Measurements from ENCODE around the gene REM2.

Gene REM2, protein sequence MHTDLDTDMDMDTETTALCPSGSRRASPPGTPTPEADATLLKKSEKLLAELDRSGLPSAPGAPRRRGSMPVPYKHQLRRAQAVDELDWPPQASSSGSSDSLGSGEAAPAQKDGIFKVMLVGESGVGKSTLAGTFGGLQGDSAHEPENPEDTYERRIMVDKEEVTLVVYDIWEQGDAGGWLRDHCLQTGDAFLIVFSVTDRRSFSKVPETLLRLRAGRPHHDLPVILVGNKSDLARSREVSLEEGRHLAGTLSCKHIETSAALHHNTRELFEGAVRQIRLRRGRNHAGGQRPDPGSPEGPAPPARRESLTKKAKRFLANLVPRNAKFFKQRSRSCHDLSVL

GRCh38 chr14:22883173-22883976, at the start of gene REM2:
Gene REM2, plus strand, starts transcription at chr14:22883222. Its CDS starts 66 bp downstream, at chr14:22883288.
- H3K4me1 Mint-ChIP-seq (ENCODE audit: low read depth) = peaks cover 34% of the 10 kb centered on the region
- peaks cover 16% of the 10 kb centered on the region for H3K27me3 Mint-ChIP-seq (ENCODE audit: low read depth)
- no peaks in the 10 kb centered on the region for H3K9me3 Mint-ChIP-seq
- peak within 1 kb of the TSS; percentile 18 for H3K27ac Mint-ChIP-seq
- peaks cover 13% of the 10 kb centered on the region for H3K36me3 Mint-ChIP-seq (ENCODE audit: low read depth)
- no peak within 1 kb of the TSS for H3K4me3 Mint-ChIP-seq

DNA sequence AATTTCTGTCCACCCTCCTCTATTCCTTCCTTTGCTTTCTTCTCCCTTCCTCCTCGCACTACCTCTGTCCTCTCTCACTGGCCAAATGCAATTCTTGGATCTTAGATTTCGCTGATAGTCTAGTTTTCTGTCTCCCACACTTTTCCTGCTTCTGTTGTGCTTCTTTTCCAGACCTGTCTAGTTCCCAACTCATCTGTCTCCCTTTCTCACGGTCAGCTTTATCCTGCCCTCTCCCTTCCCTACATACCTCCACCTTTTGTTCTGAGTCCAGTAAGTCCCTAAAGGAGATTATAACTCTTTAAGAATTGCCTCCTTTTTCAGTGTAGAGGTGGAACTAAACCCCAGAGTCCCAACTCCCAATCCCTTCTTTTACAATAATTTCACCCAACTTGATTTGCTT, 47.5 kb upstream of the REM2 start:
- peaks cover 32% of the 10 kb centered on the region for H3K36me3 Mint-ChIP-seq (ENCODE audit: low read depth)
- H3K27ac Mint-ChIP-seq = no peak overlapping the region
- H3K4me3 Mint-ChIP-seq = no peak overlapping the region
- H3K27me3 Mint-ChIP-seq (ENCODE audit: low read depth) = peaks cover 24% of the 10 kb centered on the region
- H3K9me3 Mint-ChIP-seq = no peaks in the 10 kb centered on the region
- H3K4me1 Mint-ChIP-seq (ENCODE audit: low read depth) = peaks cover 11% of the 10 kb centered on the region

DNA sequence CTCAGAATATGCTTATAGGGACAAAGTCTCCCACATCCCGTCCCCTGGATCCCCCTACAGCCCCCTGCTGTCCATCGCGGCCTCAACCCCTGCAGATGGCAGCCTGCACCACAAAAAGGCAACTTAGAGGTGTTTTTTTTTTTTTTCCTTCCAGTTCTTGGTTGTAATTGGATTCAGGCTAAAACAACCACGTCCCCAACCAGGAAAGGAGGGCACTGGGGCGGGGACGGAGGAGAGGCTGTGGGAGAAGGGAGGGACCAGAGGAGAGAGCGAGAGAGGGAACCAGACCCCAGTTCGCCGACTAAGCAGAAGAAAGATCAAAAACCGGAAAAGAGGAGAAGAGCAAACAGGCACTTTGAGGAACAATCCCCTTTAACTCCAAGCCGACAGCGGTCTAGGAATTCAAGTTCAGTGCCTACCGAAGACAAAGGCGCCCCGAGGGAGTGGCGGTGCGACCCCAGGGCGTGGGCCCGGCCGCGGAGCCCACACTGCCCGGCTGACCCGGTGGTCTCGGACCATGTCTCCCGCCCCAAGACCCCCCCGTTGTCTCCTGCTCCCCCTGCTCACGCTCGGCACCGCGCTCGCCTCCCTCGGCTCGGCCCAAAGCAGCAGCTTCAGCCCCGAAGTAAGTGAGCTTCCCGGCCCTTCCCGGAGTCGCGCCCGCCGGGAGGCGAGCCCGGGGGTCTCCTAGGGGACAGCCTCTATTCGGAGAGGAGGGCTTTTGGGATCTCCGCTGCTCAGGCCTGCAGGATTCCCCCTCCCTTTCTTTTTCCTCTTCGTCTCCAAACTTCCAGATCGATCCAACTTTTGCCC, 46.5 kb upstream of the REM2 start, which contains the start of gene MMP14:
MMP14 (plus strand) TSS at position 285 of the 813 bp plus-strand sequence; CDS start at position 518, 233 bp downstream.
- Mint-ChIP-seq H3K4me1 (ENCODE audit: low read depth) (peaks cover 5% of the 10 kb centered on the region), H3K4me3 (peak within 1 kb of the TSS; percentile 67), H3K36me3 (ENCODE audit: low read depth) (peaks cover 27% of the 10 kb centered on the region), H3K9me3 (no peaks in the 10 kb centered on the region), H3K27ac (no peak within 1 kb of the TSS), H3K27me3 (ENCODE audit: low read depth) (peaks cover 24% of the 10 kb centered on the region)

GRCh38 chr14:22837114-22837749, 45.8 kb upstream of the REM2 start:
- Mint-ChIP-seq H3K9me3 (no peaks in the 10 kb centered on the region), H3K27ac (no peak overlapping the region), H3K4me1 (ENCODE audit: low read depth) (peaks cover 3% of the 10 kb centered on the region), H3K4me3 (peak overlapping the region; percentile 67), H3K27me3 (ENCODE audit: low read depth) (peaks cover 24% of the 10 kb centered on the region), H3K36me3 (ENCODE audit: low read depth) (peaks cover 22% of the 10 kb centered on the region)

- Mint-ChIP-seq H3K9me3 (no peaks in the 10 kb centered on the region), H3K27ac (no peak overlapping the region), H3K4me3 (no peak overlapping the region), H3K27me3 (ENCODE audit: low read depth) (peaks cover 24% of the 10 kb centered on the region), H3K36me3 (ENCODE audit: low read depth) (peaks cover 22% of the 10 kb centered on the region), H3K4me1 (ENCODE audit: low read depth) (peaks cover 3% of the 10 kb centered on the region)
Observed at GRCh38 chr14:22837750-22838538, 45.1 kb upstream of the REM2 start.

DNA sequence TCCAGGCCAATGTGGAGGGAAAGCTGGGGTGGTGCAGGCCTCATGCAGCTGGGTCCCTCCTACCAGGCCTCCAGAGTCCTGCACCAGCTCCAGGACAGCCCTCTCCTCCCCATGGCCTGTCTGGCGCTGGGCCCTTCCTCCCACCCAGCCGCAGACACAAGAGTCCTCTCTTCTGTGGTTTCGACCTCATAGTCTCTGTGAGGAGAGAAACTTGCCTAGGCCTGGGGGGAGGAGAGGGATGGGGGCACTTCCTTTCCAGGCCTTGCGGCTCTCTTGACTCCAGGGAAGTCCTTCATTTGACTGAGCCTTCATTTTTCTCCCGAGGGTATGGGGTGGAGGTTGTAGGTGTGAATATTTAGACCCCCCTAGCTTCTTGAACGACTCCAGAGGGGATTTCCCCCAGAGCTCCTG, 44.4 kb upstream of the REM2 start:
- H3K9me3 Mint-ChIP-seq = no peaks in the 10 kb centered on the region
- peaks cover 3% of the 10 kb centered on the region for H3K4me1 Mint-ChIP-seq (ENCODE audit: low read depth)
- H3K27ac Mint-ChIP-seq = no peak overlapping the region
- no peak overlapping the region for H3K4me3 Mint-ChIP-seq
- peaks cover 18% of the 10 kb centered on the region for H3K36me3 Mint-ChIP-seq (ENCODE audit: low read depth)
- H3K27me3 Mint-ChIP-seq (ENCODE audit: low read depth) = peaks cover 24% of the 10 kb centered on the region

GRCh38 chr14:22839159-22839779, 43.8 kb upstream of the REM2 start:
- Mint-ChIP-seq H3K4me1 (ENCODE audit: low read depth) (peaks cover 3% of the 10 kb centered on the region), H3K9me3 (no peaks in the 10 kb centered on the region), H3K4me3 (no peak overlapping the region), H3K36me3 (ENCODE audit: low read depth) (peaks cover 17% of the 10 kb centered on the region), H3K27ac (no peak overlapping the region), H3K27me3 (ENCODE audit: low read depth) (peaks cover 24% of the 10 kb centered on the region)

DNA sequence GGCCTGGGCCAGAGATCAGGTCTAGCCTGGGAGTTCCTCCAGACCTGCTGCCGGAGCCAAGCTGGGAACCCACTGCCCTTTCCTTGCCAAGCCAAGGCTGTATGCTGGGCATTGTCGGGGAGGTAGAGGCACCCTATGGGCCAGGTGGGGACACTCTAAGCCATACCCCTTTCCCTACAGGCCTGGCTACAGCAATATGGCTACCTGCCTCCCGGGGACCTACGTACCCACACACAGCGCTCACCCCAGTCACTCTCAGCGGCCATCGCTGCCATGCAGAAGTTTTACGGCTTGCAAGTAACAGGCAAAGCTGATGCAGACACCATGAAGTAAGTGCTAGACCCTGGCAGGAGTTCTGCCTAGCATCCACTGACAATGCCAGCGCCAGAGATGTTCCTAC, 41.7 kb upstream of the REM2 start:
- Mint-ChIP-seq H3K27ac (no peak overlapping the region), H3K36me3 (ENCODE audit: low read depth) (peaks cover 4% of the 10 kb centered on the region), H3K4me1 (ENCODE audit: low read depth) (peaks cover 3% of the 10 kb centered on the region), H3K9me3 (no peaks in the 10 kb centered on the region), H3K4me3 (no peak overlapping the region), H3K27me3 (ENCODE audit: low read depth) (peaks cover 16% of the 10 kb centered on the region)

DNA sequence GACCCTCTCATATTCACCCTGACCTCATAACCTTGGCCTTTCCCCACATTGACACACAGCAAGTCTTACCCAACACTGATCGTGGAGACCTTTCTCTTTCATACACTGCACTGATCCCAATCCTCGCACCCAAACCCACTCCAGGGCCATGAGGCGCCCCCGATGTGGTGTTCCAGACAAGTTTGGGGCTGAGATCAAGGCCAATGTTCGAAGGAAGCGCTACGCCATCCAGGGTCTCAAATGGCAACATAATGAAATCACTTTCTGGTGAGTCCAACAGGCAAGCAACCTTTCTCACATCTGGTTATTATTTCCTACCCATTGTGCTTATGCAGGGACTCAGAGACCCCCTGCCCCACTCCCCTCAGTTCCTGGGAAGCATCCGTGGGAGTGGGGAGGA, 41.3 kb upstream of the REM2 start:
- H3K27ac Mint-ChIP-seq = no peak overlapping the region
- peaks cover 3% of the 10 kb centered on the region for H3K4me1 Mint-ChIP-seq (ENCODE audit: low read depth)
- H3K9me3 Mint-ChIP-seq = no peaks in the 10 kb centered on the region
- peaks cover 3% of the 10 kb centered on the region for H3K36me3 Mint-ChIP-seq (ENCODE audit: low read depth)
- peaks cover 13% of the 10 kb centered on the region for H3K27me3 Mint-ChIP-seq (ENCODE audit: low read depth)
- no peak overlapping the region for H3K4me3 Mint-ChIP-seq

- H3K4me1 Mint-ChIP-seq (ENCODE audit: low read depth) = no peaks in the 10 kb centered on the region
- H3K27ac Mint-ChIP-seq = no peak overlapping the region
- no peaks in the 10 kb centered on the region for H3K9me3 Mint-ChIP-seq
- H3K36me3 Mint-ChIP-seq (ENCODE audit: low read depth) = no peaks in the 10 kb centered on the region
- no peak overlapping the region for H3K4me3 Mint-ChIP-seq
- peaks cover 8% of the 10 kb centered on the region for H3K27me3 Mint-ChIP-seq (ENCODE audit: low read depth)
Observed at GRCh38 chr14:22842211-22843122, 40.6 kb upstream of the REM2 start.

- Mint-ChIP-seq H3K27me3 (ENCODE audit: low read depth) (no peaks in the 10 kb centered on the region), H3K4me1 (ENCODE audit: low read depth) (no peaks in the 10 kb centered on the region), H3K4me3 (no peak overlapping the region), H3K36me3 (ENCODE audit: low read depth) (no peaks in the 10 kb centered on the region), H3K9me3 (no peaks in the 10 kb centered on the region), H3K27ac (no peak overlapping the region)
Observed at GRCh38 chr14:22843123-22843925, 39.7 kb upstream of the REM2 start.
